GM19455 (cell line): ENCODE measurements around the gene MZT1.

ENCODE experiments used
- ATAC-seq: cut with Tn5 transposase; IDR thresholded peaks from one replicate; pipeline ENCODE4 v1.9.1; 2021; ENCODE audit not compliant: unreplicated experiment

MZT1 gene

DNA sequence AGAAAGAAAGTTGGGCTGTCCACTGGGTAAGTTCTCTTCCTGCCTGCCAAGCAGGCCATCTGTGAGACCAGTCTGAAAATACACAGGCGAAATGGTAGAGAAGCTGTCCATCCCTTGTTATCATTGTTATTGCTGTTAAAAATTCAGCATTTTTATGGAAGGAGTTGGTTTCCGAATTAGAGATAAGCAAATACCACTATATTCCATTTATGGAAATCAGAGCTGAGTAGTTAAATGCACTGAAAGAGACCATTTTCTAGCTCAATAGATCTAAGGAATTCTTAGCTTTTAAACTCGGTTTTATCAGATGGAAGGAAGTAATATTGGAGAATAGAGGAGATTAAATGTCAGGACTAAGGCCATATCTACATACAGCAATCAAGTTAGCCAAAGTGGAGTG is 40.7 kb downstream of the MZT1 start:
- no peak for ATAC-seq

GRCh38 chr13:72680353-72680752 is 47.1 kb downstream of the MZT1 start:
- no peak for ATAC-seq

- ATAC-seq = no peak
Observed at GRCh38 chr13:72678312-72678711, 49.1 kb downstream of the MZT1 start.

- no peak for ATAC-seq
Observed at GRCh38 chr13:72677431-72677830, 50.0 kb downstream of the MZT1 start.

DNA sequence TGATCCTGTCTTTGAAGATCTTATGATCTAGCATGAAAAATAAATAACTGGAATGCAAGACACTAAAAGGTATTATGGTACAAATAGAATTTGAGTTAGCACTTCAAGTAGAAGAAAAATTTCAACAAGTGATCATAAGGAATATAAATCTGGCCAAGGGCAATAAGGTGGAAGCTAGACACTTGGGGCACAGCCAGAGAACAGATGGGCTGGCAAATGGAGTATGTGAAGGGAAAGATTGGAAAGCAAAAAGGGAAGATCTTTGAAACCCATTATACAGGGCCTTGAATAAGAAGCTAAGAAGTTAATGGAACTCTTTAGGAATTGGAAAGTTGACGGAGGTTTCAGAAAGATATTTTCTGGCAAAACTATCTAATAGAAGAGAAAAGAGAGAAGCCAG is 61.0 kb downstream of the MZT1 start:
- ATAC-seq = no peak

DNA sequence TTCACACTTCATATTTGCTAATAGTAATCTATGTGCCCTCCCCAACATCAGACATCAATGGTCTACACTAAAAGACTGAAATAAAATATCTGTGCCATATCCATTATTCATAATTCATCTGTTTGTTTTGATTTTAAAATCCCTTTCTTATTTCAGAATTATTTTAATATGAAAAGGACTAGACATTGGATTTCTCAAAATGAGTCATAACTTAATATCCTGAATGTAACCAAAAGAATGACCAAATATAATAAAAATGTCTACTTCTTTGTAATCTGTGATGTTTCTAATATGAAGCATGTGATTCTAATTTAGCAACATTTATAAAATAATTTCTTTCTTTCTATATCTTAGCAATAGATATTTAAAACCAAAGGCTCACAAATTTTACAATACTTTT is 64.9 kb downstream of the MZT1 start:
- ATAC-seq = no peak
